NCI-H1417 (cell line): Measurements from ENCODE around the gene CLCN6.

Source experiments
- DNase-seq, 3 experiments: peaks; one replicate each; lab custom pipeline; 2025; lab: John Stamatoyannopoulos, UW

CLCN6 gene

GRCh38 chr1:11805422-11806306 lies at the start of gene CLCN6, which contains the start of gene MTHFR:
TSS of gene CLCN6 (plus strand) at chr1:11806191. CDS start at chr1:11806263, 72 bp downstream.
TSS of gene MTHFR (minus strand) at chr1:11805964. CDS start at chr1:11803116, 2,848 bp downstream.
- peak; percentile 98 to 99 (median 98) for DNase-seq

- DNase-seq = no peak
These were observed 48.9 kb upstream of the CLCN6 start for GRCh38 chr1:11757047-11757446.

- DNase-seq = no peak
These were observed 46.2 kb upstream of the CLCN6 start for GRCh38 chr1:11759791-11760190.

- no peak for DNase-seq
These were observed 44.7 kb upstream of the CLCN6 start for GRCh38 chr1:11761285-11761684.

GRCh38 chr1:11761988-11762406 lies 44.0 kb upstream of the CLCN6 start, which contains the start of gene C1orf167:
TSS of gene C1orf167 (plus strand) at chr1:11762193. CDS start at chr1:11764401, 2,208 bp downstream.
- peak in 1 of 3 experiments; percentile 5 for DNase-seq

GRCh38 chr1:11764115-11764514 lies 41.9 kb upstream of the CLCN6 start:
- no peak for DNase-seq

GRCh38 chr1:11764519-11764918 lies 41.5 kb upstream of the CLCN6 start:
- DNase-seq = no peak

GRCh38 chr1:11765661-11766428 lies 40.1 kb upstream of the CLCN6 start:
- DNase-seq = no peak

- DNase-seq = no peak
These were observed 39.6 kb upstream of the CLCN6 start for GRCh38 chr1:11766429-11766776.

- DNase-seq = no peak
These were observed 37.9 kb upstream of the CLCN6 start for GRCh38 chr1:11767922-11768704.

GRCh38 chr1:11768821-11769220 lies 37.2 kb upstream of the CLCN6 start:
- no peak for DNase-seq

- no peak for DNase-seq
These were observed 36.7 kb upstream of the CLCN6 start for GRCh38 chr1:11769274-11769673.

GRCh38 chr1:11770011-11770410 lies 36.0 kb upstream of the CLCN6 start:
- DNase-seq = no peak

GRCh38 chr1:11771481-11772043 lies 34.4 kb upstream of the CLCN6 start:
- DNase-seq = no peak

- DNase-seq = no peak
These were observed 33.5 kb upstream of the CLCN6 start for GRCh38 chr1:11772458-11772857.

GRCh38 chr1:11774753-11775152 lies 31.2 kb upstream of the CLCN6 start:
- no peak for DNase-seq

- DNase-seq = no peak
These were observed 28.2 kb upstream of the CLCN6 start for GRCh38 chr1:11777658-11778322.

- DNase-seq = no peak
These were observed 27.7 kb upstream of the CLCN6 start for GRCh38 chr1:11778336-11778735.

- DNase-seq = no peak
These were observed 27.0 kb upstream of the CLCN6 start for GRCh38 chr1:11778844-11779623.

GRCh38 chr1:11779715-11780379 lies 26.1 kb upstream of the CLCN6 start:
- DNase-seq = no peak
